Parathyroid adenoma (tissue), 2 donors: Measurements from ENCODE around the gene TNFRSF19.

Source experiments
- H2AFZ ChIP-seq: fragments of 300-600 bp; sonication (generic); one replicate; pipeline ENCODE4 v1.7.0; 2017; ENCODE audit warnings: antibody characterized with exemption, mild to moderate bottlenecking
- H3K27ac ChIP-seq: fragments of 300-600 bp; sonication (generic); one replicate; pipeline ENCODE4 v1.7.0; 2017
- H3K27me3 ChIP-seq: fragments of 300-600 bp; sonication (generic); one replicate; pipeline ENCODE4 v1.7.0; 2017; ENCODE audit warnings: low read length; ENCODE audit not compliant: control insufficient read depth, insufficient read depth
- H3K36me3 ChIP-seq: fragments of 300-600 bp; sonication (generic); one replicate; pipeline ENCODE4 v1.7.0; 2017; ENCODE audit warnings: low read length; ENCODE audit not compliant: control insufficient read depth, insufficient read depth
- H3K4me1 ChIP-seq: fragments of 300-600 bp; sonication (generic); one replicate; pipeline ENCODE4 v1.7.0; 2017; ENCODE audit warnings: control low read depth
- H3K4me2 ChIP-seq: fragments of 300-600 bp; sonication (generic); one replicate; pipeline ENCODE4 v1.7.0; 2017; ENCODE audit warnings: low read length
- H3K4me3 ChIP-seq: fragments of 300-600 bp; sonication (generic); one replicate; pipeline ENCODE4 v1.7.0; 2017; ENCODE audit warnings: low read depth, low read length
- H3K79me2 ChIP-seq: fragments of 300-600 bp; sonication (generic); one replicate; pipeline ENCODE4 v1.7.0; 2017; ENCODE audit warnings: control low read depth
- H3K9ac ChIP-seq: fragments of 300-600 bp; sonication (generic); one replicate; pipeline ENCODE4 v1.7.0; 2017; ENCODE audit warnings: mild to moderate bottlenecking
- H3K9me3 ChIP-seq: fragments of 300-600 bp; sonication (generic); one replicate; pipeline ENCODE4 v1.7.0; 2017; ENCODE audit warnings: low read length; ENCODE audit not compliant: control insufficient read depth
- TF ChIP-seq, protein P1 (sequence below): fragments of 300-600 bp; sonication (generic); IDR thresholded peaks from one replicate; pipeline ENCODE4 v1.7.0; 2017; ENCODE audit warnings: antibody characterized with exemption, mild to moderate bottlenecking
- donor health status: primary hyperparathyroidism.

TNFRSF19 gene

DNA sequence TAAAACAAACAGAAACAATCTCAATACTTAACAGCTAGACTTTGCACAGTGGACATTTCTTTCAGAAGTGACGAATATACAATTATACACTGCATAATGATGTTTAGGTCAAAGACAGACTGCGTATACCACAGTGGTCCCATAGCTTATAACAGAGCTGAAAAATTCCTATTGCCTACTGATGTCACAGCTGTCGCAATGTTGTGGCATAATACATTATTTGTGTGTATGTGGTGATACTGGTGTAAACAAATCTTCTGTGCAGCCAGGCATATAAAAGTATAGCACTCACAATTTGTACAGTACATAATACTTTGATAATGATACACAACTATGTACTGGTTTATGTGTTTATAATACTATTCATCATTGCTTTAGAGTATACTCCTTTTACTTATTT, 116.7 kb downstream of the TNFRSF19 start:
- Histone ChIP-seq H3K27ac (no peak overlapping the region), H3K9ac (no peak overlapping the region), H3K4me2 (no peak overlapping the region), H2AFZ (no peak overlapping the region), H3K4me1 (no peaks in the 10 kb centered on the region), H3K9me3 (no peaks in the 10 kb centered on the region), H3K79me2 (no peaks in the 10 kb centered on the region), H3K36me3 (no peaks in the 10 kb centered on the region), H3K27me3 (no peaks in the 10 kb centered on the region), H3K4me3 (no peak overlapping the region)
- TF ChIP-seq, protein P1, sequence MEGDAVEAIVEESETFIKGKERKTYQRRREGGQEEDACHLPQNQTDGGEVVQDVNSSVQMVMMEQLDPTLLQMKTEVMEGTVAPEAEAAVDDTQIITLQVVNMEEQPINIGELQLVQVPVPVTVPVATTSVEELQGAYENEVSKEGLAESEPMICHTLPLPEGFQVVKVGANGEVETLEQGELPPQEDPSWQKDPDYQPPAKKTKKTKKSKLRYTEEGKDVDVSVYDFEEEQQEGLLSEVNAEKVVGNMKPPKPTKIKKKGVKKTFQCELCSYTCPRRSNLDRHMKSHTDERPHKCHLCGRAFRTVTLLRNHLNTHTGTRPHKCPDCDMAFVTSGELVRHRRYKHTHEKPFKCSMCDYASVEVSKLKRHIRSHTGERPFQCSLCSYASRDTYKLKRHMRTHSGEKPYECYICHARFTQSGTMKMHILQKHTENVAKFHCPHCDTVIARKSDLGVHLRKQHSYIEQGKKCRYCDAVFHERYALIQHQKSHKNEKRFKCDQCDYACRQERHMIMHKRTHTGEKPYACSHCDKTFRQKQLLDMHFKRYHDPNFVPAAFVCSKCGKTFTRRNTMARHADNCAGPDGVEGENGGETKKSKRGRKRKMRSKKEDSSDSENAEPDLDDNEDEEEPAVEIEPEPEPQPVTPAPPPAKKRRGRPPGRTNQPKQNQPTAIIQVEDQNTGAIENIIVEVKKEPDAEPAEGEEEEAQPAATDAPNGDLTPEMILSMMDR = no peak

- Histone ChIP-seq H3K4me3 (no peak overlapping the region), H3K9me3 (no peaks in the 10 kb centered on the region), H3K27ac (no peak overlapping the region), H3K79me2 (no peaks in the 10 kb centered on the region), H3K36me3 (no peaks in the 10 kb centered on the region), H2AFZ (no peak overlapping the region), H3K27me3 (no peaks in the 10 kb centered on the region), H3K4me2 (no peak overlapping the region), H3K4me1 (no peaks in the 10 kb centered on the region), H3K9ac (no peak overlapping the region)
- TF ChIP-seq, protein P1 = no peak
Observed at GRCh38 chr13:23687614-23688013, 117.4 kb downstream of the TNFRSF19 start.

- Histone ChIP-seq H3K9me3 (no peaks in the 10 kb centered on the region), H3K27me3 (no peaks in the 10 kb centered on the region), H3K4me3 (no peak overlapping the region), H3K36me3 (no peaks in the 10 kb centered on the region), H3K4me1 (no peaks in the 10 kb centered on the region), H3K4me2 (no peak overlapping the region), H3K27ac (no peak overlapping the region), H3K79me2 (no peaks in the 10 kb centered on the region), H3K9ac (no peak overlapping the region), H2AFZ (no peak overlapping the region)
- TF ChIP-seq, protein P1 = no peak
Observed at GRCh38 chr13:23688336-23688735, 118.1 kb downstream of the TNFRSF19 start.

GRCh38 chr13:23690668-23691067, 120.5 kb downstream of the TNFRSF19 start:
- Histone ChIP-seq H3K27me3 (no peaks in the 10 kb centered on the region), H3K4me1 (no peaks in the 10 kb centered on the region), H3K27ac (no peak overlapping the region), H3K9me3 (no peaks in the 10 kb centered on the region), H3K79me2 (no peaks in the 10 kb centered on the region), H3K9ac (no peak overlapping the region), H3K36me3 (no peaks in the 10 kb centered on the region), H3K4me2 (no peak overlapping the region), H3K4me3 (no peak overlapping the region), H2AFZ (no peak overlapping the region)
- TF ChIP-seq, protein P1 = no peak

DNA sequence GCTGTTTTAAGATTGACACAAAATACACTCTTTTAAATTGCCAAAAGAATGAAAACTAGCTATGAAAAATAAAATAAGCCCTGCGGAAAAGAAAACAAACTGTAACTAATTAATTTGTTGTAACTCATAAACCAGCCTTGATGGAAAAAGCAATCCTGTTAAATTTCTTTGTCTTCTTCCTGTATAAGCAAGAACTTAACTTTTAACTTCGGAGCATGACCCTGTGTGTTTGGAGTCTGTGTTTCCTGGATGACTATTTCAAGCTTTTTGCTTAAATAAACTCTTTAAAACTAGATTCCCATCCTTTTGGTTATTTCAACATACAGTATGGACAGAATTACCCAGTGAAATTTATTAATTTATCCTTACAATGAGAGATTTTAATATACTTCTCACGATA, 122.6 kb downstream of the TNFRSF19 start:
- Histone ChIP-seq H3K9me3 (no peaks in the 10 kb centered on the region), H3K79me2 (no peaks in the 10 kb centered on the region), H3K36me3 (no peaks in the 10 kb centered on the region), H3K4me1 (no peaks in the 10 kb centered on the region), H3K4me3 (no peak overlapping the region), H3K27ac (no peak overlapping the region), H3K4me2 (no peak overlapping the region), H3K9ac (no peak overlapping the region), H2AFZ (no peak overlapping the region), H3K27me3 (no peaks in the 10 kb centered on the region)
- TF ChIP-seq, protein P1 = no peak
